ENCODE measurements around the gene CC2D2B.

CC2D2B gene

DNA sequence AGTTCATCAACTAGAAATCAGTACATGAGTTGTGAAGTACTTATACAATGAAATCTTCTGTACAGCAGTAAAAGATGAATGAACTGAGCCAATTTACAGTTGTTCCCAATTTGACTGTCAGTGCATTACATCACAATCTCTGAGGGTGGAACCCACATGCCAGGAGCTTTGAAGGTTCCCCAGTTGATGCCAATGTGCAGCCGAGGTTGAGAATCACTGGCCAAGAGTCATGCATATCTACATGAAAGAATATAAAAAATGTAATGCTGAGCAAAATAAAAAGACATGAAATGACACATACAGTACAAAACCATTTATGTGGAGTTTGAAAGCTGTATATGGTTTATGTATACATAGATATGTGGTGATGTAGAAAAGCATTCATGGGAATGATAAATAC, 113.6 kb downstream of the CC2D2B start:
- H3K27ac ChIP-seq, result no peak overlapping the region
- no peak for DNase-seq (ENCODE audit: low spot score)
- CTCF ChIA-PET, result no interaction called here
- POLR2A ChIA-PET (ENCODE audit: low non-redundant PET), result no interaction called here
- TF ChIP-seq, protein P1, sequence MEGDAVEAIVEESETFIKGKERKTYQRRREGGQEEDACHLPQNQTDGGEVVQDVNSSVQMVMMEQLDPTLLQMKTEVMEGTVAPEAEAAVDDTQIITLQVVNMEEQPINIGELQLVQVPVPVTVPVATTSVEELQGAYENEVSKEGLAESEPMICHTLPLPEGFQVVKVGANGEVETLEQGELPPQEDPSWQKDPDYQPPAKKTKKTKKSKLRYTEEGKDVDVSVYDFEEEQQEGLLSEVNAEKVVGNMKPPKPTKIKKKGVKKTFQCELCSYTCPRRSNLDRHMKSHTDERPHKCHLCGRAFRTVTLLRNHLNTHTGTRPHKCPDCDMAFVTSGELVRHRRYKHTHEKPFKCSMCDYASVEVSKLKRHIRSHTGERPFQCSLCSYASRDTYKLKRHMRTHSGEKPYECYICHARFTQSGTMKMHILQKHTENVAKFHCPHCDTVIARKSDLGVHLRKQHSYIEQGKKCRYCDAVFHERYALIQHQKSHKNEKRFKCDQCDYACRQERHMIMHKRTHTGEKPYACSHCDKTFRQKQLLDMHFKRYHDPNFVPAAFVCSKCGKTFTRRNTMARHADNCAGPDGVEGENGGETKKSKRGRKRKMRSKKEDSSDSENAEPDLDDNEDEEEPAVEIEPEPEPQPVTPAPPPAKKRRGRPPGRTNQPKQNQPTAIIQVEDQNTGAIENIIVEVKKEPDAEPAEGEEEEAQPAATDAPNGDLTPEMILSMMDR (conservative IDR thresholded peaks at IDR 0.05; ENCODE audit: low read depth), result no peak

- TF ChIP-seq, protein P1 (conservative IDR thresholded peaks at IDR 0.05; ENCODE audit: low read depth), result no peak
- CTCF ChIA-PET, result no interaction called here
- POLR2A ChIA-PET (ENCODE audit: low non-redundant PET), result no interaction called here
- no peak overlapping the region for H3K27ac ChIP-seq
- DNase-seq (ENCODE audit: low spot score), result no peak
Observed at GRCh38 chr10:96022739-96023138, 115.0 kb downstream of the CC2D2B start.

DNA sequence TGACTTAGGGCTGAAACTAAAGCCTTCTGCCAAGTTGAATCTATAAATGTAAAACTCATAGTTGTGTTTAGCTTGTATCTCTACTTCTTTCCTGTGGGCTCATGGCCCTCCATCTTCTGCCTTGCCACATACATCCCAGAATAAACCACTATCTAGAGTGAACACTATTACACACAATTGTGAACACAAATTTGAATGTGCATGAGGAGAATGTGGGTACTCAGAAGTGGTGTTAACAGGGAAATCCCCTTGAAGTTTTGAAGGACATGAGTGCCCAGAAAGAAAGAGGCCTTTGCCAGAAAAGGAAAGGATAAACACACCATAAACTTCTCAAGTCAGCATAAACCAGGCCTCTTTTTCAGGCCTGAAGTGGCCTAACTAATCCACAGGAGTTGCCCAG, 115.4 kb downstream of the CC2D2B start:
- CTCF ChIA-PET, result no interaction called here
- TF ChIP-seq, protein P1 (conservative IDR thresholded peaks at IDR 0.05; ENCODE audit: low read depth), result no peak
- H3K27ac ChIP-seq, result no peak overlapping the region
- DNase-seq (ENCODE audit: low spot score), result no peak
- POLR2A ChIA-PET (ENCODE audit: low non-redundant PET), result no interaction called here

- H3K27ac ChIP-seq, result no peak overlapping the region
- DNase-seq (ENCODE audit: low spot score), result no peak
- ChIA-PET CTCF (interaction anchor here (0.6 kb wide), 1 partner anchor 273 kb away, joined by 3 read pairs; no protein-coding TSS in a partner anchor), POLR2A (ENCODE audit: low non-redundant PET) (no interaction called here)
- TF ChIP-seq, protein P1 (conservative IDR thresholded peaks at IDR 0.05; ENCODE audit: low read depth), result no peak
Observed at GRCh38 chr10:96025566-96025965, 117.8 kb downstream of the CC2D2B start.

GRCh38 chr10:96034625-96035024, 126.8 kb downstream of the CC2D2B start:
- H3K27ac ChIP-seq, result no peak overlapping the region
- POLR2A ChIA-PET (ENCODE audit: low non-redundant PET), result no interaction called here
- CTCF ChIA-PET, result no interaction called here
- TF ChIP-seq, protein P1 (conservative IDR thresholded peaks at IDR 0.05; ENCODE audit: low read depth), result no peak
- DNase-seq (ENCODE audit: low spot score), result no peak

GRCh38 chr10:96038476-96039387, 131.0 kb downstream of the CC2D2B start:
- CTCF ChIA-PET, result interaction anchor here (0.6 kb wide), 1 partner anchor 243 kb away, joined by 3 read pairs; no protein-coding TSS in a partner anchor
- TF ChIP-seq, protein P1 (conservative IDR thresholded peaks at IDR 0.05; ENCODE audit: low read depth), result no peak
- no peak overlapping the region for H3K27ac ChIP-seq
- POLR2A ChIA-PET (ENCODE audit: low non-redundant PET), result no interaction called here
- DNase-seq (ENCODE audit: low spot score), result no peak

Data from RWPE1 (cell line).